ENCODE results near the gene COBLL1.

The COBLL1 gene

DNA sequence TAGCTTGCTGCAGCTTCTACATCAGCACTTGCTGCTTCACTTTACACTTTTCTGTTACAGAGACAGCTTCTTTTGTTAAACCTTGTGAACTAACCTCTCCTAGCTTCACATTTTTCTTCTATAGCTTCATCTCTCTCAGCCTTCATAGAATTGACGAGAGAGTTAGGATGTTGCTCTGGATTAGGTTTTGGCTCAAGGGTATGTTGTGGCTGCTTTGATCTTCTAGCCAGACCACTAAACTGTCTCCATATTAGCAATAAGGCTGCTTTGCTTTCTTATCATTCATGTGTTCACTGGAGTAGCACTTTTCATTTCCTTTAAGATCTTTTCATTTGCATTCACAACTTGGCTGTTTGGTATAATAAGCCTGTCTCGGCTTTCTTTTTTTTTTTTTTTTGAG lies 174.1 kb downstream of the COBLL1 start:
- Mint-ChIP-seq H3K4me3 (no peak overlapping the region), H3K36me3 (ENCODE audit: low read depth) (no peaks in the 10 kb centered on the region), H3K27ac (no peak overlapping the region), H3K9me3 (no peaks in the 10 kb centered on the region), H3K27me3 (no peaks in the 10 kb centered on the region), H3K4me1 (ENCODE audit: low read depth) (no peaks in the 10 kb centered on the region)
- no peak for DNase-seq

DNA sequence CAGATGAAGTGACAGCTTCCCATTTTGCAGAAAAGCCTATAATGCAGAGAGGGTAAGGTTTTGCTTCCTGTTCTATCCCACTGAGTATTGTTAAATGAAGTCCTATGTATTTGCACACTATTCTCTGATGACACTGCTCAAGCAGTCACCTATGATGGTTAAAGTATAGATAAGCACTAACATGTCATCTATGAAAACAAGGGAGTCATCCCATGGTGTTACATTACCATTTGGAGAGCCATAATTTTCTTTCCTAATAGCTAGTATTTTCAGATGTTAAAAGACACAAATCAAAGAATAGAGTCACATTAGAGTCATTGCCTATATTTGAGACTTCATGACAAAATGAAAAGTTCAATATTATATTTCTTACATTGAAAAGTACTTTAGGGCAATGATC lies 177.6 kb downstream of the COBLL1 start:
- H3K4me3 Mint-ChIP-seq, result no peak overlapping the region
- H3K27ac Mint-ChIP-seq, result no peak overlapping the region
- H3K4me1 Mint-ChIP-seq (ENCODE audit: low read depth), result no peaks in the 10 kb centered on the region
- no peaks in the 10 kb centered on the region for H3K36me3 Mint-ChIP-seq (ENCODE audit: low read depth)
- no peaks in the 10 kb centered on the region for H3K27me3 Mint-ChIP-seq
- no peaks in the 10 kb centered on the region for H3K9me3 Mint-ChIP-seq
- no peak for DNase-seq

DNA sequence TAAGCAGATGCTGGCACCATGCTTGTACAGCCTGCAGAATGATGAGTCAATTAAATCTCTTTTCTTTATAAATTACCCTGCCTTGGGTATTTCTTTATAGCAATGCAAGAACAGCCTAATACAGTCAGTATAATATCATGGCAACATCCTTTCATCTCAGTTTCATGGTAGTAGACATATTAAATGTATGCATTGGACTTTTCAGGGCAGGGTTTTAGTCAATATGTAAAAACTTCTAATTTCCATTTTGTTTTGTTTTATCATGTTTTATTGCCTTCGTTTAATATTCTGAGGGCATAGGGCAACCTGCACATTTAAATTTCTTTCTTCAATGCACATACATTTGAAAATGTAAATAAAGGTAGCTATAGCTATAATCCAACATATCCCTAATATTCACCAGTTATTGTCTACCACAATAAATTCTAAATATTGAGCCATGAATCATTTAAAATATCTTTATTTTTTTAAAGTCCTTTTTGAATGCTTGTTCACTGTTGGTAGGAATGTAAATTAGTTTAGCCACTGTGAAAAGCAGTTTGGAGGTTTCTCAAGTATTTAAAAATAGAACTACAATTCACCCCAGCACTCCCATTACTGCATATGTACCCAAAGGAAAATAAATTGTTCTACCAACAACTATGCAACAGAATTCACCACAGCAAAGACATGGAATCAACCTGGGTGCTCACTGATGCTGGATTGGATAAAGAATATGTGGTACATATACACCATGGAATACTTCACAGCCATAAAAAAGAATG lies 178.6 kb downstream of the COBLL1 start:
- Mint-ChIP-seq H3K36me3 (ENCODE audit: low read depth) (no peaks in the 10 kb centered on the region), H3K27me3 (no peaks in the 10 kb centered on the region), H3K9me3 (no peaks in the 10 kb centered on the region), H3K4me3 (no peak overlapping the region), H3K27ac (no peak overlapping the region), H3K4me1 (ENCODE audit: low read depth) (no peaks in the 10 kb centered on the region)
- no peak for DNase-seq

DNA sequence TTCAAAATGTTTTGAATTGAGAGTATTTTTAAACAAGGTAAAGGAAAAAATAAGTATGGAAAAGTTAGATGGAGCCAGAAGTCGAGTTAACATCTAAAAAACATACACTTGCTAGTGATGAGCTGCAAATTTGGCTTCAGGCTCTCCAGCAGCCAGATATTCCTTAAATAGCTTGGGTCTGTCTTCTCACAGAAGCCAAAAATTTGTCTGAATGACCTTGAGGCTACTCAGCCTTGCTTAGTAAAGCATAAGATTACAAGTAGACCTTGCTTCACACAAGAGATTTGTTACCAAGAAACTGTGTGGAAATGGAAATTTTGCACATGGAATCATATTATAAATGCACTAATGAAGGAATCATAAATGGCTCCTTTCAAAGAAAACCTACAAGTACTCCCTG lies 179.6 kb downstream of the COBLL1 start:
- no peaks in the 10 kb centered on the region for H3K36me3 Mint-ChIP-seq (ENCODE audit: low read depth)
- H3K4me3 Mint-ChIP-seq, result no peak overlapping the region
- no peak overlapping the region for H3K27ac Mint-ChIP-seq
- DNase-seq, result no peak
- no peaks in the 10 kb centered on the region for H3K27me3 Mint-ChIP-seq
- no peaks in the 10 kb centered on the region for H3K4me1 Mint-ChIP-seq (ENCODE audit: low read depth)
- H3K9me3 Mint-ChIP-seq, result no peaks in the 10 kb centered on the region

DNA sequence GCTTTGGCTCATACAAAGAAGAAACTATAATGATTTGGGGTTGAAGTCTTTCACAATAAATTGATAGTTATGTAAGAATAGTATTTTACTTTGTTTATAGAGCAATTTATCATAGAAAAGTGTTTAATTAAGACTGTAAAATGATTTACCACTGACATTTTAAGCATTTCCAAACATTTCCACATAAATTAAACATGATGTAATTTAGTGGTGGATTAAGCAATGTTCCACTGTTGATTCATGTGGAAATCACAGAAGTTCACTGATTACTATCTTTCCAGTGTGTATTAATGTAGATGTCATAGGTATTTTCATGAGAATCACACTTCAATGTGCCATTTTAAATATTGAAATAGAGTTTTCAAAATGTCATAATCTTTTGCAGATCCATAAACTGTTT lies 180.3 kb downstream of the COBLL1 start:
- no peak overlapping the region for H3K4me3 Mint-ChIP-seq
- no peak overlapping the region for H3K27ac Mint-ChIP-seq
- H3K36me3 Mint-ChIP-seq (ENCODE audit: low read depth), result no peaks in the 10 kb centered on the region
- H3K9me3 Mint-ChIP-seq, result no peaks in the 10 kb centered on the region
- H3K4me1 Mint-ChIP-seq (ENCODE audit: low read depth), result no peaks in the 10 kb centered on the region
- H3K27me3 Mint-ChIP-seq, result no peaks in the 10 kb centered on the region
- no peak for DNase-seq

DNA sequence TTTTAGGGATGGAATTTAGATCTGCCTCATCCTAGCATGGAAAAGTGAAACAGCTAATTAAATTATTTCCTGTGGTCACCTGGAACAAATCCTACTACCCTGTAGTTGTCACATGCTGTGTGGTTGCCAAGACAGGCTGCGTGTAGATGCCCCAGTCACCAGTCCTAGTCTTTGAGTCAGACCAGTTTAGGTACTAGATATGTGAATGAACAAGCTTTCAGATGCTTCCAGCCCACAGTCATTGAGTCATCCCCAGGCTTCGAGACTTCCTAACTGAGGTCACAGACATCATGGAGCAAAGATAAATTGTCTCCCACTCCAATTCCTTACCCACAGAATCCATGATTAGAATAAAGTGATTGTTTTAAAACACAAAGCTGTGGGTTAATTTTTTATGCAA lies 184.5 kb downstream of the COBLL1 start:
- Mint-ChIP-seq H3K4me3 (no peak overlapping the region), H3K9me3 (peaks cover 12% of the 10 kb centered on the region), H3K27ac (no peak overlapping the region), H3K4me1 (ENCODE audit: low read depth) (no peaks in the 10 kb centered on the region), H3K27me3 (no peaks in the 10 kb centered on the region), H3K36me3 (ENCODE audit: low read depth) (no peaks in the 10 kb centered on the region)
- no peak for DNase-seq

DNA sequence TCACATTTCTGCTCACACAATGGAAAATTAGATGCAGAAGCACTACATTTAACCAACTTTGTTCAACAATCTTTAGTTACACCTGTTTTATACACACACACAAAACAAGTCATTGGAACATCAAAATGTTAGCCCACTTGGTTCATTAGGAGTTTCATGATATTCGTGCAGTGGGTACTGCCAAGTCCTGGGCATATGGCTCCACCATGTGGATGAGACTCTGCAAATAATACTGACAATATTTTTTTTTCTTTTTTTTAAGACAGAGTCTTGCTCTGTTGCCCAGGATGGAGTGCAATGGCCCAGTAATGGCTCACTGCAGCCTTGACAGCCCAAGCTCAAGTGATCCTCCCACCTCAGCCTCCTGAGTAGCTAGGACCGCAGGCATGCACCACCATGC lies 185.9 kb downstream of the COBLL1 start:
- Mint-ChIP-seq H3K27ac (no peak overlapping the region), H3K4me3 (no peak overlapping the region), H3K9me3 (peaks cover 14% of the 10 kb centered on the region), H3K27me3 (no peaks in the 10 kb centered on the region), H3K36me3 (ENCODE audit: low read depth) (no peaks in the 10 kb centered on the region), H3K4me1 (ENCODE audit: low read depth) (no peaks in the 10 kb centered on the region)
- no peak for DNase-seq

DNA sequence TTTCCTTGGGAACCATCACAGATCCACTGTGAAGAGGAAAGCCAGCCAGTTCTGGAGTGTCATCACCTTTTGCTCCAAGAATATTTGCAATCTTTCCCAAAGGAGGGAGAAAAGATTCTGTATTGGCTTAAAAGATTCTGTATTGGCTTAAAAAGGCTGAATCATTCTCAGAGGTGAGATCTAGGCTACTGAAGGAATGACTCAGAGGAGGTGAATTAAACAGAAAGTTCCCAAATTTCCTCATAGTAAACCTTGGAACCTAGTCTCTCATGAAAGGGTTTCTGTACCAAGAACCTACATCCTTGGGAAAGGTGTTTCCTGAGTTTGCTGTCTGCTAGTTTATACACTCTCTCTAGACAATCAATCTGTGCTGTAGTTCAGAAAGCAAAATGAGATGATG lies 186.3 kb downstream of the COBLL1 start:
- no peaks in the 10 kb centered on the region for H3K36me3 Mint-ChIP-seq (ENCODE audit: low read depth)
- H3K4me1 Mint-ChIP-seq (ENCODE audit: low read depth), result no peaks in the 10 kb centered on the region
- peaks cover 19% of the 10 kb centered on the region for H3K9me3 Mint-ChIP-seq
- H3K4me3 Mint-ChIP-seq, result no peak overlapping the region
- H3K27me3 Mint-ChIP-seq, result no peaks in the 10 kb centered on the region
- no peak overlapping the region for H3K27ac Mint-ChIP-seq
- DNase-seq, result no peak

DNA sequence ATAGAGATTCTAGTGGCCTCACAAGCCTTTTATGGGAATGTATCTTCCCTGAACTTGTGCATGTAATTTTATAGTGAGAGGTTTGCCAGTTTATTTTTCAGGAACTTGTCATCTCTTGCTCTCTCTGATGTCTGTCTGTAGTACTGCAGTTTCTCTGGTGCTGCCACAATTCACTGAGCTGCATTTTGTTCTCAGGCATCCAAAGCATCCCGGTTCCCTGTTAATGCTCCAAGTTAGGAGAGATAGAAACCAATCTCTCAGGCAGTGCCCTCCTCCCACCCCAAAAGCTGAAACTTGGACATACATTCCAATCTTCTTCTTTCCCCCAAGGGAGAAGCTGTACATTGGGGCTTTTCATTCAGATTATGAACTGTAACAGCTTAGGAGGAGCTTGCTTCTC lies 190.3 kb downstream of the COBLL1 start:
- Mint-ChIP-seq H3K36me3 (ENCODE audit: low read depth) (no peaks in the 10 kb centered on the region), H3K27ac (no peak overlapping the region), H3K27me3 (no peaks in the 10 kb centered on the region), H3K4me3 (no peak overlapping the region), H3K9me3 (peaks cover 38% of the 10 kb centered on the region), H3K4me1 (ENCODE audit: low read depth) (no peaks in the 10 kb centered on the region)
- DNase-seq, result no peak

DNA sequence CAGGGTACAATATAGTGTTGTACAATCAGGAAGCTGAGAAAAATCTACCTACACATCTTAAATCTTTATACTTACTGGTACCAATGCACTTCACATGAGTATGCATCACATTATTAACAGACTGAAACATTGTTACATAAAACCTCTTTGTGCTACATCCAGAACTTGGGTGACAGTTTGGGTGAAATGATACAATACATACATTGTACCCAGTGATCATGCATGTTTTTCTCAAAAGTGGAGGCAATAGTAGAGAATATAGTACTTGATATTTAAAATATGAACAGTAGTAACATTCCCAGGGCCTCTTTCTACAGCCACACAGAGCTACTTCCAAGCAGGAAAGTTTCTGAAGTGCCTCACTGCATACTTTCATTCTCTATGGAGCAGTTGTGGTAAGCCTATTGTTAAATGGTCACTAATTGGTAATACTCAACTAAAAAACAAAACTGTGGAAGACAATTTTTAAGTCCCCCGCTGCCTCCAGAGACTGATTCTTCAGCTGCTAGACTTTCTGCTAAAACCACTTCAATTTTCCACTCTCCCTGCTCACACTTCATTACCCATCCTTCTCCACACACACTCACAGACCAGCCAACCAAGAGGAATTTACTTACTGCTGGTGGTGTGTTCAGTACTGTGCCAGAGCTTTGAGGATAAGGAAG lies 197.5 kb downstream of the COBLL1 start:
- H3K36me3 Mint-ChIP-seq (ENCODE audit: low read depth), result no peaks in the 10 kb centered on the region
- H3K4me3 Mint-ChIP-seq, result no peak overlapping the region
- H3K27ac Mint-ChIP-seq, result no peak overlapping the region
- no peaks in the 10 kb centered on the region for H3K4me1 Mint-ChIP-seq (ENCODE audit: low read depth)
- H3K9me3 Mint-ChIP-seq, result peaks cover 14% of the 10 kb centered on the region
- no peak for DNase-seq
- H3K27me3 Mint-ChIP-seq, result no peaks in the 10 kb centered on the region

DNA sequence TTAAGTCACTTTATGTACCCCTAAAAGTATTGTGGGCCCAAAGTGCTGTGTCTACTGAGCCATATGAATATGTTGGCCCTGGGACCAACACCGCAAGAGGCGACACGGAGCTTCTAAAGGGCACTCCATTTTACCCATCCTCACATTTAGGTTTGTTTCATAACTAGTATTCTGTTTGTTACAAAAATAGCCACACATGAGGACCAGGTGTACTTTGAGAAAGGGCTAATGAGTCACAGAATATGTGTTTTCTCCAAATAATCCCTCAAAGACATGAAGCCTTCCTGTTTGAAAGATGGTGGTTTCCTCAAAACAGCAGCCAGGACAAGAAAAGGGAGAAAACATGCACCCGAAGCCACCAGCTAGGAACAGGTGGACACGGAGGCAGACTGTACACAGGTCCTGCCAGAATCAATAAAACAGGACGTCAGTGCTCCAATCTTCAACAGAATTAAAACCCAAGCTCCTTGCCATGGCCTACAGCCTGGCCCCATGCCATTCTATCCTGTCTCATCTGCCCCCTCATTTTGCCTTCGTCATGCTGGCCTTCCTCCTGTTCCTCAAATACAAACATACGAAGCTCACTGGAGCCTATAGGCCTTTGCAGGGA lies 198.6 kb downstream of the COBLL1 start:
- H3K27me3 Mint-ChIP-seq, result no peaks in the 10 kb centered on the region
- no peaks in the 10 kb centered on the region for H3K4me1 Mint-ChIP-seq (ENCODE audit: low read depth)
- peaks cover 9% of the 10 kb centered on the region for H3K9me3 Mint-ChIP-seq
- no peak overlapping the region for H3K4me3 Mint-ChIP-seq
- no peaks in the 10 kb centered on the region for H3K36me3 Mint-ChIP-seq (ENCODE audit: low read depth)
- no peak for DNase-seq
- no peak overlapping the region for H3K27ac Mint-ChIP-seq

DNA sequence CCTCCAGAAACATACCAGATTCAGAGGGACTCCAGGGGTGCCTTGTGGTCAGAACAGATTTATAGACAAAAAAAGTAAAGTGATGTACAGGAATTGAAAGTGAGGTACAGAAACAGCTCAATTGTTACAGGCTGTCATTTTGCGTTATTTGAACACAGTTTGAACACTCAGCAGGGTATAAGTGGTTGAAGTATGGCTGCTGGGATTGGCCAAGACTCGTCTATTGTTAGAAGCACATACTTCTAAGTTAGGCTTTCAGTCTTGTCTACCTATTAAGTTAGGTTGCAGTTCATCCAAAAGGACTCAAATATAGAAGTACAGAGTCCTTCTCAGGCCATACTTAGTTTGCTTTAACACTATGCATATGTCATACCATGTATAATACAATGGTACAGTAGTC lies 199.4 kb downstream of the COBLL1 start:
- H3K27ac Mint-ChIP-seq, result no peak overlapping the region
- H3K36me3 Mint-ChIP-seq (ENCODE audit: low read depth), result no peaks in the 10 kb centered on the region
- no peak overlapping the region for H3K4me3 Mint-ChIP-seq
- no peak for DNase-seq
- H3K4me1 Mint-ChIP-seq (ENCODE audit: low read depth), result no peaks in the 10 kb centered on the region
- no peaks in the 10 kb centered on the region for H3K27me3 Mint-ChIP-seq
- H3K9me3 Mint-ChIP-seq, result peaks cover 4% of the 10 kb centered on the region

All from activated T-cell treated with anti-CD3 and anti-CD28 coated beads, Interleukin-2, amount 50 U/mL, for 24 hours (primary cell).